Activated naive CD8-positive, alpha-beta T cell (primary cell): ENCODE results near the gene EPHA6.

Source experiments
- H3K27ac Mint-ChIP-seq: one replicate; pipeline ENCODE4 v1.8.0; 2021; ENCODE audit warnings: mixed read lengths
- H3K27me3 Mint-ChIP-seq: one replicate; pipeline ENCODE4 v1.8.0; 2021; ENCODE audit warnings: mixed read lengths
- H3K36me3 Mint-ChIP-seq: one replicate; pipeline ENCODE4 v1.8.0; 2021; ENCODE audit warnings: mixed read lengths
- H3K4me1 Mint-ChIP-seq: one replicate; pipeline ENCODE4 v1.8.0; 2021; ENCODE audit warnings: low read depth, mixed read lengths
- H3K4me3 Mint-ChIP-seq: one replicate; pipeline ENCODE4 v1.8.0; 2021; ENCODE audit warnings: mild to moderate bottlenecking, mixed read lengths
- H3K9me3 Mint-ChIP-seq: one replicate; pipeline ENCODE4 v1.8.0; 2021; ENCODE audit warnings: low read depth, mixed read lengths

EPHA6 gene

DNA sequence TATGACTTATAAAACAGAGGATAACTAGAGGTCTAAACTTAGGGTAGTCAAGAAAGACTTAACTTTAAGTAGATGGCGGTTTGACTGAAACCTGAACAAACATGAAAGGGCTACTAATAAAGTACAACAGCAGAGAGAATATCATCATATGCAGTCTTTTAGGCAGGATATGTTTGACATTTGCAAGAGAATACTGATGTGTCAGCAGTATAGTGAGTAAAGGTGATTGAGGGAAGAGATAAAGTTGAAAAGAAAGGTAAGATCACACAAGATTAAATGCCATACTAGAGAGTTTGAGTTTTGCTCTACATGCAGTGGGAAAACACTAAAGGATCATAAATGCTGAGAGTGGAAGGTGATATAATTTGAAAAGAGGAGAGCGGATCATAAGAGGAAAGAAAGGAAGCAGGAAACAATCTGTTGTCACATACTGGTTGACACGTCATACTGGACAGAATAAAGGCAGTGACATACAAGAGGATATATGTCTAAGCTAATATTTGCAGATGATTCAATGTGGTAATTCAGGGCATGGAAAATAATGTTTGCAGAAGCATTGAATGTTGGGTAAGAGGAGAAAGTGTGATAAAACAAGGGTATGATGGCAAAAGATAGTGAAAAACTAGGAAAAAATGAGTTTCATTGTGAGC lies 223.0 kb downstream of the EPHA6 start:
- Mint-ChIP-seq H3K36me3 (no peaks in the 10 kb centered on the region), H3K27ac (no peak overlapping the region), H3K4me1 (no peaks in the 10 kb centered on the region), H3K9me3 (no peaks in the 10 kb centered on the region), H3K4me3 (no peak overlapping the region), H3K27me3 (no peaks in the 10 kb centered on the region)

DNA sequence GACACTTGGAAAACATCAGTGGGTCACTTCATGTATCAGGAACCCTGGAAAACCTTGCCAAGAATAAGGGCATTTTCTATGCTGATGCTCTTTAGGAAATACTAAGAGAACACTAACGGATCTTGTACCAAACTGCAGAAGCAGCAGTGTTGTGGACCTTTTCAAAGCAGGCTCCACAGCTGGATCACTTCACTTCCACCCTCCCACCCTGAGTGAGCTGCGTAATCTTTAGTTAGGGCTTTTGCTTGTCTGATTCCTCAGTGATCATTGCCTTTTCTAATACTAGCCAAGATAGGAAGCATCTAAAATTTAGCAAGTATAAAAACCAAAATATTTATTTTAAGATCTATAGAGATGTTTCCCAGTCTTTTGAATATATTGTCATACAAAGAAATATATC lies 229.0 kb downstream of the EPHA6 start:
- Mint-ChIP-seq H3K27ac (no peak overlapping the region), H3K4me3 (no peak overlapping the region), H3K4me1 (no peaks in the 10 kb centered on the region), H3K36me3 (no peaks in the 10 kb centered on the region), H3K27me3 (no peaks in the 10 kb centered on the region), H3K9me3 (no peaks in the 10 kb centered on the region)

GRCh38 chr3:97057365-97057764 lies 243.0 kb downstream of the EPHA6 start:
- Mint-ChIP-seq H3K27me3 (no peaks in the 10 kb centered on the region), H3K27ac (no peak overlapping the region), H3K9me3 (peaks cover 11% of the 10 kb centered on the region), H3K4me3 (no peak overlapping the region), H3K4me1 (no peaks in the 10 kb centered on the region), H3K36me3 (no peaks in the 10 kb centered on the region)

- H3K27ac Mint-ChIP-seq, result no peak overlapping the region
- H3K9me3 Mint-ChIP-seq, result peaks cover 11% of the 10 kb centered on the region
- H3K4me1 Mint-ChIP-seq, result no peaks in the 10 kb centered on the region
- H3K36me3 Mint-ChIP-seq, result no peaks in the 10 kb centered on the region
- H3K27me3 Mint-ChIP-seq, result no peaks in the 10 kb centered on the region
- H3K4me3 Mint-ChIP-seq, result no peak overlapping the region
These were observed 244.8 kb downstream of the EPHA6 start for GRCh38 chr3:97059168-97059567.

GRCh38 chr3:97066531-97066930 lies 252.1 kb downstream of the EPHA6 start:
- Mint-ChIP-seq H3K4me1 (no peaks in the 10 kb centered on the region), H3K9me3 (peaks cover 6% of the 10 kb centered on the region), H3K36me3 (no peaks in the 10 kb centered on the region), H3K4me3 (no peak overlapping the region), H3K27ac (no peak overlapping the region), H3K27me3 (no peaks in the 10 kb centered on the region)

DNA sequence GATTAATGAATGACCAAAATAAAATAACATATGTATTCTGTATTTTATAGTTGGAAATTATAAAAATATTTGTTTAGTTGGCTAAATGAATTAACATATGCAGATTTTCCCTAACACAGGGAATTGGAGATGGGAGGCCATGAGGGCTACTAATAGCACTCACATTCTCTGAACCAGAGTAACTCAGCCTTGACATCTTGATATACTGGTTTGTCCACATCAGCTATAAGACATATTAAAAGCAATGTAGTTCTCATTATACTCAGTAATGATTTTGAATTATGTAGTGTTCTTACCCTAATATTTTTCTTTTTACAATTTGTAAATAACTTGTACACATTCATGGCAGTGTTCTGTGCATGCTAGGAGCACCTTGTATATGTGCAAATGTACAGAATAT lies 255.9 kb downstream of the EPHA6 start:
- peaks cover 9% of the 10 kb centered on the region for H3K9me3 Mint-ChIP-seq
- no peak overlapping the region for H3K4me3 Mint-ChIP-seq
- H3K27me3 Mint-ChIP-seq, result no peaks in the 10 kb centered on the region
- H3K4me1 Mint-ChIP-seq, result no peaks in the 10 kb centered on the region
- no peak overlapping the region for H3K27ac Mint-ChIP-seq
- no peaks in the 10 kb centered on the region for H3K36me3 Mint-ChIP-seq

DNA sequence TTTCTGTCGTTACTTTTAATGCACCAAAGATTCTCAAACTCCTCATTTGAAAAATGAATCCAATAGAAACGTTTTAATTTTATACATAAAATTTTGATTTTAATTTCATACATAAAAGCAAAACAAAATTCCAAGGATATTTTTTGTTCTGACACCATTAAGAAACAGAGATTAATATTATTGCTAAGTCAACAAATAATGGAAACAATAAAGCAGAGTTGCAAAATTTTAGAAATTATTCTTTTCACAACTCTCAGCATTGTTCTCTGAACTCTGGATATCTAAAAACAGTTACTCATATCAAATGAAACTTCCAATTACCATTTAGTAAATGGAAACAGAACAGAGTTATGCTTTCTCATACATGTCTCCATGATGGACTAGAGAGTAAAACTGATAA lies 260.2 kb downstream of the EPHA6 start:
- Mint-ChIP-seq H3K27me3 (no peaks in the 10 kb centered on the region), H3K9me3 (peaks cover 17% of the 10 kb centered on the region), H3K36me3 (no peaks in the 10 kb centered on the region), H3K4me3 (no peak overlapping the region), H3K27ac (no peak overlapping the region), H3K4me1 (no peaks in the 10 kb centered on the region)

GRCh38 chr3:97076673-97077072 lies 262.3 kb downstream of the EPHA6 start:
- H3K36me3 Mint-ChIP-seq, result no peaks in the 10 kb centered on the region
- no peaks in the 10 kb centered on the region for H3K27me3 Mint-ChIP-seq
- H3K4me1 Mint-ChIP-seq, result no peaks in the 10 kb centered on the region
- H3K9me3 Mint-ChIP-seq, result peaks cover 10% of the 10 kb centered on the region
- no peak overlapping the region for H3K27ac Mint-ChIP-seq
- no peak overlapping the region for H3K4me3 Mint-ChIP-seq

DNA sequence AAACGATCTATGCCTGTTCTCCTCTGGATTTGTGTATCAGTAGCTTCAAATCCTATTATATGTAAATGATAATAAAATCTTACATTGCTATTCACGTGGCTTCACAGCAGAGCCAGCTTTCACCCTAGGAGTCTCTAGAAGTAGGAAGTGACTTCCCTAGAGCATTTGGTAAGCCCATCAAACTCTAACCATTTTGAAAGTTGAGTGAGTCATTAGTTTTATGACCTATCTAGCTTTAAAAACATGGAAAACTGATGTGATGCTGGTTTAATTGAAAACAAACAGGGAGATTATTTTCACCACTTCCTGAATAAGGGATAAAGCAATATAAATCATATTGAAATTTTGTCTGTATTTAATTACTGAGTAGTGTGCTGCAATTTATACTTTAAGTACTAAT lies 275.2 kb downstream of the EPHA6 start:
- H3K9me3 Mint-ChIP-seq, result peaks cover 3% of the 10 kb centered on the region
- H3K27ac Mint-ChIP-seq, result no peak overlapping the region
- no peaks in the 10 kb centered on the region for H3K36me3 Mint-ChIP-seq
- H3K4me3 Mint-ChIP-seq, result no peak overlapping the region
- no peaks in the 10 kb centered on the region for H3K4me1 Mint-ChIP-seq
- no peaks in the 10 kb centered on the region for H3K27me3 Mint-ChIP-seq

DNA sequence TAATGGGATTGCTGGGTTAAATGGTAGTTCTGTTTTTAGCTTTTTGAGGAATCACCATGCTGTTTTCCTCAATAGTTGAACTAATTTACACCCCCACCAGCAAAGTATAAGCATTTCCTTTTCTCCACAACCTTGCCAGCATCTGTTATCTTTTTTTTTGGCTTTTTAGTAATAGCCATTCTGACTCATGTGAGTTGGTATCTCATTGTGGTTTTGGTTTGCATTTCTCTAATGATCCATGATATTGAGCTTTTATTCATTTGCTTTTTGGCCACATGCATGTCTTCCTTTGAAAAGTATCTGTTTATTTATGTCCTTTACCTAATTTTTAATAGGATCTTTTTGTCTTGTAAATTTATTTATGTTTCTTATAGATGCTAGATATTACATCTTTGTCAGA lies 288.2 kb downstream of the EPHA6 start:
- no peak overlapping the region for H3K27ac Mint-ChIP-seq
- H3K36me3 Mint-ChIP-seq, result no peaks in the 10 kb centered on the region
- H3K9me3 Mint-ChIP-seq, result no peaks in the 10 kb centered on the region
- no peak overlapping the region for H3K4me3 Mint-ChIP-seq
- no peaks in the 10 kb centered on the region for H3K4me1 Mint-ChIP-seq
- H3K27me3 Mint-ChIP-seq, result no peaks in the 10 kb centered on the region

DNA sequence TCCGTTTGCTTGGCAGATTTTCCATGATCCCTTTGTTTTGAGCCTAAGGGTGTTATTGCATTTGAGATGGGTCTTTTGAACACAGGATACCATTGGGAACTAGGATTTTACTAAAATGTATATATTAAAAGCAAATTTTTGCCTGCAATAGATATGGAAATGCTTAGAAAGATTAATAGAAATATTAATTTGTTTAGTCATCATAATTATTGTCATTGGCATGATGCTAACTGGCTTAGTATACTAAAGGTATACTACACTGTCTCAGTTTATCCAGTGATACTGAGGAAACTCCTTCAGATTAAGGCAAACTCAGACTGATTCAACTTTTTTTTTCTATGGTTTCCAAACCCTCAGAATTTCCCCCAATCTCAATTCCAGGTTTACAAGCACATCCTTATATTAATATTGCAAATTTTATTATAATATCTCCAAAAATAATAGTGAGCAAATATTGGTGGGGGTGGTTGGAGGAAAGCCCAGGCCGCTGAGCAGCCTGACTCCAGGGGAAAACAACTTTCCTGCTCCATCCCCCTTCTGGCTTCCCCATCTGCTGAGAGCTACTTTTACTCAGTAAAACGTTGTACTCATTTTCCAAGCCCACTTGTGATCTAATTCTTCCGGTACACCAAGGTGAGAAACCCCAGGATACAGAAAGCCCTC lies 291.7 kb downstream of the EPHA6 start:
- H3K27ac Mint-ChIP-seq, result no peak overlapping the region
- no peaks in the 10 kb centered on the region for H3K4me1 Mint-ChIP-seq
- H3K9me3 Mint-ChIP-seq, result peaks cover 3% of the 10 kb centered on the region
- no peak overlapping the region for H3K4me3 Mint-ChIP-seq
- no peaks in the 10 kb centered on the region for H3K36me3 Mint-ChIP-seq
- no peaks in the 10 kb centered on the region for H3K27me3 Mint-ChIP-seq

- Mint-ChIP-seq H3K36me3 (no peaks in the 10 kb centered on the region), H3K9me3 (peaks cover 3% of the 10 kb centered on the region), H3K4me1 (no peaks in the 10 kb centered on the region), H3K4me3 (no peak overlapping the region), H3K27me3 (no peaks in the 10 kb centered on the region), H3K27ac (no peak overlapping the region)
These were observed 292.2 kb downstream of the EPHA6 start for GRCh38 chr3:97106652-97106989.

- Mint-ChIP-seq H3K4me1 (no peaks in the 10 kb centered on the region), H3K36me3 (no peaks in the 10 kb centered on the region), H3K27ac (no peak overlapping the region), H3K27me3 (no peaks in the 10 kb centered on the region), H3K9me3 (peaks cover 3% of the 10 kb centered on the region), H3K4me3 (no peak overlapping the region)
These were observed 293.7 kb downstream of the EPHA6 start for GRCh38 chr3:97108136-97108535.

- no peaks in the 10 kb centered on the region for H3K36me3 Mint-ChIP-seq
- no peaks in the 10 kb centered on the region for H3K4me1 Mint-ChIP-seq
- H3K4me3 Mint-ChIP-seq, result no peak overlapping the region
- H3K27me3 Mint-ChIP-seq, result no peaks in the 10 kb centered on the region
- no peak overlapping the region for H3K27ac Mint-ChIP-seq
- peaks cover 3% of the 10 kb centered on the region for H3K9me3 Mint-ChIP-seq
These were observed 296.9 kb downstream of the EPHA6 start for GRCh38 chr3:97111244-97111643.

GRCh38 chr3:97121386-97121785 lies 307.0 kb downstream of the EPHA6 start:
- no peak overlapping the region for H3K27ac Mint-ChIP-seq
- no peak overlapping the region for H3K4me3 Mint-ChIP-seq
- H3K36me3 Mint-ChIP-seq, result no peaks in the 10 kb centered on the region
- H3K4me1 Mint-ChIP-seq, result no peaks in the 10 kb centered on the region
- H3K27me3 Mint-ChIP-seq, result no peaks in the 10 kb centered on the region
- H3K9me3 Mint-ChIP-seq, result peaks cover 6% of the 10 kb centered on the region

- no peaks in the 10 kb centered on the region for H3K27me3 Mint-ChIP-seq
- H3K4me1 Mint-ChIP-seq, result no peaks in the 10 kb centered on the region
- H3K27ac Mint-ChIP-seq, result no peak overlapping the region
- no peaks in the 10 kb centered on the region for H3K36me3 Mint-ChIP-seq
- no peak overlapping the region for H3K4me3 Mint-ChIP-seq
- H3K9me3 Mint-ChIP-seq, result peaks cover 3% of the 10 kb centered on the region
These were observed 311.6 kb downstream of the EPHA6 start for GRCh38 chr3:97125902-97126499.
